Non-pigmented ciliary epithelial cell (primary cell): Measurements from ENCODE around the gene RCAN2.
A peak's percentile ranks its signal among the peaks of the same experiment; 100 is the strongest.

Source experiments
- DNase-seq: peaks from one replicate; pipeline ENCODE4 v3.0.0-alpha.2; 2010; ENCODE audit warnings: low read depth

RCAN2 gene

GRCh38 chr6:46290421-46291274 lies 200.6 kb downstream of the RCAN2 start:
- no peak for DNase-seq

- DNase-seq = no peak
These were observed 201.4 kb downstream of the RCAN2 start for GRCh38 chr6:46289898-46290297.

- no peak for DNase-seq
These were observed 202.4 kb downstream of the RCAN2 start for GRCh38 chr6:46288835-46289234.

- DNase-seq = no peak
These were observed 203.6 kb downstream of the RCAN2 start for GRCh38 chr6:46287681-46288080.

- no peak for DNase-seq
These were observed 204.2 kb downstream of the RCAN2 start for GRCh38 chr6:46287043-46287442.

GRCh38 chr6:46284475-46284874 lies 206.8 kb downstream of the RCAN2 start:
- no peak for DNase-seq

GRCh38 chr6:46281110-46281509 lies 210.1 kb downstream of the RCAN2 start:
- DNase-seq = no peak

GRCh38 chr6:46279874-46280273 lies 211.4 kb downstream of the RCAN2 start:
- no peak for DNase-seq

- DNase-seq = no peak
These were observed 214.6 kb downstream of the RCAN2 start for GRCh38 chr6:46276576-46277142.

GRCh38 chr6:46274502-46274901 lies 216.7 kb downstream of the RCAN2 start:
- DNase-seq = no peak

- no peak for DNase-seq
These were observed 217.3 kb downstream of the RCAN2 start for GRCh38 chr6:46273911-46274310.

GRCh38 chr6:46271728-46272127 lies 219.5 kb downstream of the RCAN2 start:
- no peak for DNase-seq

GRCh38 chr6:46271107-46271506 lies 220.1 kb downstream of the RCAN2 start:
- no peak for DNase-seq

GRCh38 chr6:46270336-46270735 lies 220.9 kb downstream of the RCAN2 start:
- DNase-seq = no peak

GRCh38 chr6:46269447-46270229 lies 221.6 kb downstream of the RCAN2 start:
- no peak for DNase-seq

- no peak for DNase-seq
These were observed 223.7 kb downstream of the RCAN2 start for GRCh38 chr6:46267515-46267914.

GRCh38 chr6:46265373-46265772 lies 225.9 kb downstream of the RCAN2 start:
- DNase-seq = no peak

- DNase-seq = peak; percentile 47
These were observed 227.6 kb downstream of the RCAN2 start for GRCh38 chr6:46263707-46264086.

GRCh38 chr6:46262928-46263706 lies 228.1 kb downstream of the RCAN2 start:
- DNase-seq = no peak

- no peak for DNase-seq
These were observed 233.0 kb downstream of the RCAN2 start for GRCh38 chr6:46258249-46258648.

GRCh38 chr6:46255528-46255927 lies 235.7 kb downstream of the RCAN2 start:
- no peak for DNase-seq

- no peak for DNase-seq
These were observed 236.3 kb downstream of the RCAN2 start for GRCh38 chr6:46254946-46255345.
